ENCODE measurements around the gene MACROD1.

MACROD1 gene

GRCh38 chr11:64141081-64141783 is 24.7 kb downstream of the MACROD1 start:
- no peak overlapping the region for H3K27ac ChIP-seq (ENCODE audit: poor library complexity, severe bottlenecking)
- no peaks in the 10 kb centered on the region for H3K4me1 ChIP-seq (ENCODE audit: insufficient read depth, poor library complexity, severe bottlenecking)
- H3K4me3 ChIP-seq (ENCODE audit: severe bottlenecking), result no peak overlapping the region
- DNase-seq (ENCODE audit: low spot score) (no peak), ATAC-seq (ENCODE audit: low read depth) (no peak)
- no peak for TF ChIP-seq CTCF (IDR thresholded peaks at IDR 0.05; ENCODE audit: poor library complexity, severe bottlenecking)
- H3K27me3 ChIP-seq (ENCODE audit: insufficient read depth, poor library complexity, severe bottlenecking), result no peaks in the 10 kb centered on the region
- H3K9me3 ChIP-seq (ENCODE audit: severe bottlenecking), result no peaks in the 10 kb centered on the region
- H3K36me3 ChIP-seq (ENCODE audit: low read depth), result no peaks in the 10 kb centered on the region

- TF ChIP-seq CTCF (IDR thresholded peaks at IDR 0.05; ENCODE audit: poor library complexity, severe bottlenecking), result no peak
- no peak for DNase-seq (ENCODE audit: low spot score)
- Histone ChIP-seq H3K36me3 (ENCODE audit: low read depth) (no peaks in the 10 kb centered on the region), H3K27me3 (ENCODE audit: insufficient read depth, poor library complexity, severe bottlenecking) (no peaks in the 10 kb centered on the region), H3K4me3 (ENCODE audit: severe bottlenecking) (no peak overlapping the region), H3K9me3 (ENCODE audit: severe bottlenecking) (no peaks in the 10 kb centered on the region), H3K4me1 (ENCODE audit: insufficient read depth, poor library complexity, severe bottlenecking) (no peaks in the 10 kb centered on the region), H3K27ac (ENCODE audit: poor library complexity, severe bottlenecking) (no peak overlapping the region)
- ATAC-seq (ENCODE audit: low read depth), result no peak
Measured at GRCh38 chr11:64140082-64140481, 25.8 kb downstream of the MACROD1 start.

- peak; percentile 38 for DNase-seq (ENCODE audit: low spot score)
- TF ChIP-seq CTCF (IDR thresholded peaks at IDR 0.05; ENCODE audit: poor library complexity, severe bottlenecking), result no peak
- Histone ChIP-seq H3K9me3 (ENCODE audit: severe bottlenecking) (no peaks in the 10 kb centered on the region), H3K36me3 (ENCODE audit: low read depth) (no peaks in the 10 kb centered on the region), H3K4me3 (ENCODE audit: severe bottlenecking) (no peak overlapping the region), H3K27me3 (ENCODE audit: insufficient read depth, poor library complexity, severe bottlenecking) (no peaks in the 10 kb centered on the region), H3K4me1 (ENCODE audit: insufficient read depth, poor library complexity, severe bottlenecking) (no peaks in the 10 kb centered on the region), H3K27ac (ENCODE audit: poor library complexity, severe bottlenecking) (no peak overlapping the region)
- ATAC-seq (ENCODE audit: low read depth), result no peak
Measured at GRCh38 chr11:64139049-64139448, 26.9 kb downstream of the MACROD1 start.

- ATAC-seq (ENCODE audit: low read depth) (no peak), DNase-seq (ENCODE audit: low spot score) (no peak)
- Histone ChIP-seq H3K27me3 (ENCODE audit: insufficient read depth, poor library complexity, severe bottlenecking) (no peaks in the 10 kb centered on the region), H3K27ac (ENCODE audit: poor library complexity, severe bottlenecking) (no peak overlapping the region), H3K9me3 (ENCODE audit: severe bottlenecking) (no peaks in the 10 kb centered on the region), H3K36me3 (ENCODE audit: low read depth) (no peaks in the 10 kb centered on the region), H3K4me3 (ENCODE audit: severe bottlenecking) (no peak overlapping the region), H3K4me1 (ENCODE audit: insufficient read depth, poor library complexity, severe bottlenecking) (no peaks in the 10 kb centered on the region)
- no peak for TF ChIP-seq CTCF (IDR thresholded peaks at IDR 0.05; ENCODE audit: poor library complexity, severe bottlenecking)
Measured at GRCh38 chr11:64138398-64138797, 27.5 kb downstream of the MACROD1 start.

GRCh38 chr11:64136765-64137441 is 29.0 kb downstream of the MACROD1 start:
- Histone ChIP-seq H3K36me3 (ENCODE audit: low read depth) (no peaks in the 10 kb centered on the region), H3K27ac (ENCODE audit: poor library complexity, severe bottlenecking) (no peak overlapping the region), H3K9me3 (ENCODE audit: severe bottlenecking) (no peaks in the 10 kb centered on the region), H3K4me1 (ENCODE audit: insufficient read depth, poor library complexity, severe bottlenecking) (no peaks in the 10 kb centered on the region), H3K4me3 (ENCODE audit: severe bottlenecking) (no peak overlapping the region), H3K27me3 (ENCODE audit: insufficient read depth, poor library complexity, severe bottlenecking) (no peaks in the 10 kb centered on the region)
- DNase-seq (ENCODE audit: low spot score), result peak; percentile 64
- ATAC-seq (ENCODE audit: low read depth), result no peak
- no peak for TF ChIP-seq CTCF (IDR thresholded peaks at IDR 0.05; ENCODE audit: poor library complexity, severe bottlenecking)
